Measurements from ENCODE around the gene ATP13A3. TPM values are rescaled to one million over a fixed set of nuclear protein-coding genes. Genes with fewer than 3 reads are reported as not detected.

ATP13A3 gene
- total and polyA plus RNA-seq, 9 of the 15 experiments (the other 6 are each of a cell fraction or from before 2014, with no cell fraction given) = 16.6 to 135 (median 86.6) TPM

GRCh38 chr3:194407423-194407822 is 79.4 kb downstream of the ATP13A3 start:
- Histone ChIP-seq H3K9me1 (ENCODE audit: control insufficient read depth, insufficient read depth, low read length) (no peaks in the 10 kb centered on the region), H3K4me2 (ENCODE audit: insufficient read depth, low read length) (no peak overlapping the region), H3K4me1 (replicated peaks in 1 of 2; ENCODE audit: control insufficient read depth in 2 of 2, insufficient read depth in 2 of 2, low read length in 2 of 2) (no peaks in the 10 kb centered on the region), H4K20me1 (replicated peaks; ENCODE audit: control insufficient read depth, insufficient read depth, low read length) (no peaks in the 10 kb centered on the region), H3K9ac (ENCODE audit: insufficient read depth in 1 of 2, low read depth in 2 of 2, low read length in 2 of 2) (no peak overlapping the region), H3K4me3 (no peak overlapping the region), H2AFZ (ENCODE audit: low read depth, low read length) (no peak overlapping the region), H3K27ac (ENCODE audit: extremely low read depth, low read depth, low read length) (no peak overlapping the region), H3K9me3 (replicated peaks; ENCODE audit: control insufficient read depth, insufficient read depth, low read depth, low read length) (no peaks in the 10 kb centered on the region), H3K27me3 (ENCODE audit: control insufficient read depth in 2 of 2, insufficient read depth in 2 of 2, low read length in 2 of 2) (no peaks in the 10 kb centered on the region), H3K79me2 (ENCODE audit: control insufficient read depth, insufficient read depth, low read length) (no peaks in the 10 kb centered on the region), H3K36me3 (ENCODE audit: control insufficient read depth, insufficient read depth, low read length) (peaks cover 57% of the 10 kb centered on the region)
- ATAC-seq (peak; percentile 83), DNase-seq (ENCODE audit: extremely low read depth in 1 of 4, low spot score in 3 of 4) (peak in 1 of 4 experiments; percentile 42), FAIRE-seq (peak; percentile 26)
- in situ Hi-C loops (cut with MboI) = no loop called here
- ChIA-PET CTCF (ENCODE audit: low intra/inter-chr PET ratio) (no interaction called here), POLR2A (interaction anchor here (0.6 to 1.0 kb wide), 4 partner anchors 9 to 856 kb away, joined by 3 read pairs; partner anchors contain the start of gene GP5)
- intact Hi-C loops (cut with micrococcal nuclease) = no loop called here
- WGBS (ENCODE audit: insufficient coverage, low coverage, missing lambda C conversion rate) = 41% methylated on average over 7 of the region's 7 CpGs
- no TSS peak for BruUV-seq (replicated peaks)
- TF ChIP-seq CHCHD3 (CRISPR knock-in tag; IDR thresholded peaks at IDR 0.05) (no peak), ELF4 (CRISPR knock-in tag; IDR thresholded peaks at IDR 0.05) (no peak), SMAD1 (IDR thresholded peaks at IDR 0.05; ENCODE audit: low read depth, low read length, partially characterized antibody) (no peak), CREB3 (tag; conservative IDR thresholded peaks at IDR 0.05; ENCODE audit: low read depth) (no peak), JUNB (CRISPR knock-in tag; conservative IDR thresholded peaks at IDR 0.05) (no peak), EP400 (IDR thresholded peaks at IDR 0.05) (peak; percentile 56), ATF3 (IDR thresholded peaks at IDR 0.05) (peak; percentile 68), ATF3 (CRISPR knock-in tag; conservative IDR thresholded peaks at IDR 0.05) (no peak), HNRNPH1 (optimal IDR thresholded peaks at IDR 0.05; ENCODE audit: low read depth, low read length) (no peak), HMGN3 (IDR thresholded peaks at IDR 0.05; ENCODE audit: borderline replicate concordance, extremely low read depth, insufficient read length, low read depth, low read length) (no peak), CREB5 (CRISPR knock-in tag; IDR thresholded peaks at IDR 0.05) (no peak), KAT2B (IDR thresholded peaks at IDR 0.05; ENCODE audit: low read depth, low read length) (no peak), HNRNPL (IDR thresholded peaks at IDR 0.05; ENCODE audit: low read depth, low read length) (no peak), ZNF384 (IDR thresholded peaks at IDR 0.05; ENCODE audit: low read depth, low read length) (no peak), MAFG (tag; conservative IDR thresholded peaks at IDR 0.05) (no peak), SMARCC2 (IDR thresholded peaks at IDR 0.05; ENCODE audit: low read depth) (no peak), MYC (IDR thresholded peaks at IDR 0.05; ENCODE audit: low read depth, low read length) (no peak), MYC (CRISPR knock-in tag; IDR thresholded peaks at IDR 0.05; ENCODE audit: borderline replicate concordance, low read depth) (no peak), ZNF143 (CRISPR knock-in tag; IDR thresholded peaks at IDR 0.05) (no peak), SETDB1 (IDR thresholded peaks at IDR 0.05; ENCODE audit: low read length) (no peak), NFYB (IDR thresholded peaks at IDR 0.05; ENCODE audit: extremely low read depth, insufficient read length) (no peak), JUND (IDR thresholded peaks at IDR 0.05; ENCODE audit: borderline replicate concordance, low read depth, low read length) (peak; percentile 52; the same call in 1 of the 2 replicates), JUND (tag; IDR thresholded peaks at IDR 0.05; ENCODE audit: borderline replicate concordance, low read depth, low read length) (no peak)
